HG03354 (cell line): ENCODE results near the gene ADAMTS2.

Experiments
- ATAC-seq: cut with Tn5 transposase; IDR thresholded peaks from one replicate; pipeline ENCODE4 v1.9.1; 2021; ENCODE audit warnings: mild to moderate bottlenecking; ENCODE audit not compliant: unreplicated experiment, poor library complexity, severe bottlenecking

The ADAMTS2 gene

GRCh38 chr5:179301796-179302195, 43.5 kb downstream of the ADAMTS2 start:
- no peak for ATAC-seq

DNA sequence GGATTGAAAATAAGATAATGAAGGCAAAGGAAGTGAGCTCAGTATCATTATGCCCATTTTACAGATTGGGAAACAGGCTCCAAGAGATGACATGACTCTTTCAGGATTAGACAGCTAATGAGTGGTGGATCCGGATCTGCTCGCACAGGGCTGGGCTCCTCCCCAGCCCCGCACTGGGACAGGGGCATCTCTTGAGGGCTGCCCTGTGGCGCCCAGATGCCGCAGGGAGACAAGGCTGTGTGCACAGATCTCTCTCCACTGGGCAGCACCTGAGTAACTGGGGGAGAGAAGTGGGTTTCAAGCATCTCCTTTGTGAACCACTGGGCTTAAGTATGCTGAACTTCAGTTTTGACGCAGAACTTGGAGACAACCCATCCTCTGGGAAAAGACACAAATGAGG, 43.9 kb downstream of the ADAMTS2 start:
- ATAC-seq, result no peak

GRCh38 chr5:179300581-179301180, 44.6 kb downstream of the ADAMTS2 start:
- no peak for ATAC-seq

DNA sequence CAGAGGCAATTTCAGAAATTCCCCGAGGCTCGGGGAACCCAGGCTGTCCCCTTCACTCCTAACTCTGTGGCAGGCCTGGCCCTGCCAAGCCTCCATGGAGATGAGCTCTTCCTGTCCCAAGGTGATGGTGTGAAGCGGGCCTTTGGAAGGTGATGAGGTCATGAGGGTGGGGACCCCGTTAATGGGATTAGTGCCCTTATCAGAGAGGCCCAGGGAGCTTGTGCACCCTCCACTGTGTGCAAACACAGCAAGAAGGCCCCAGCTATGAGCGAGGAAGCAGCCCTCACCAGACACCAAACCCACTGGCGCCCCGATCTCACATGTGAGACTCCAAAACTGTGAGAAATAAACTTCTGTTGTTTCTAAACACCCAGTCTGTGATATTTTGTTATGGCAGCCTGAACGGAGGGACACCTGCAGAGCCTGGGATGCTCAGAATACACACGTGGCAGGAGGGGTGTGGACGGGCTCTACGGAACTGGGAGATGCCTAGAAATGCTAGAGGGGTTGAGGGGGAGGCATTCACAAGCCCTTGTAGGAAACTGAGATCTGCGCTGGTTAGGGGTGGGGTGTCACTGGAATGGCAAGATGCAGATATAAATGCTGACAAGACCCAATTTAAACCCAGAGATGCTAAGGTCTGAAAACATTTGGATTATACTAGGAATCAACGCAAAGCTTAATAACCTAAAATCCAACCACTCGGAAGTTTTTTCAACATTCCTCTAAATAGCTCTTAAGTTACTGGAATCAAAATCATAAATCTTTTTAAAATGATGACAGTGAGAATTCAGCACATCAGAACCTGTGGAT, 46.9 kb downstream of the ADAMTS2 start:
- ATAC-seq, result no peak

DNA sequence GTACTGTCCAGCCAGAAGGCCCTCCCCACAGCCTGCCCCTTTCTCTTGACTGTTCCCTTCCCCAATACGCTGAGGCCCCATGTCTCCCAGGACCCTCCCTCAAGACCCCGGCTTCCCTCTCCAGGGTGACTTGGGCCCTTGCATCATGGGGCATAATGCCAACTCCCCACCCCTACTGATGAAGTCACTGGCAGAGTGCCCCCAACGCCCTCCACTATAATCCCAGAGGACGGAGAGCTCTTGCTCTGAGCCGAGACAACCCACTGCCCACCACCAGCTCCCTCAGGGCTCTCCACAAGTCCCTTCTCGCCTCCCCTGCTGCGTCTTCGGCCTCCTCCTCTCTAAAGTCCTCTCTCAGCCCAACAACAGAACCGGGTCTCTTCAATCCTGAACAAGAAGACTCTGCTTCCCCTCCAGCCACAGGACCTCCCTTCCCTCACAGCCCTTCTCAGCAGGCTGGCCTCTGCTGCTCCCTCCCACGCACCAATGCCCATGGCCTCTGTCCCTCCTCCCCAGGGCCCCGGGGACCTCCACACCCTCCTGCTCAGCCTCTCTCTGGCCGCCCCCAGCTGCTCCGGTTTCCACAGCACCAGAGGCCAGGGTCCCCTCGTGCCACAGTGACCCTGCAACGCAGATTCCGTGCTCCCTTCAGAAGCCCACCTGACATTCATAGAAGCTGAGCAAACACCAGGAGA, 47.6 kb downstream of the ADAMTS2 start:
- no peak for ATAC-seq

GRCh38 chr5:179297026-179297425, 48.2 kb downstream of the ADAMTS2 start:
- no peak for ATAC-seq

- no peak for ATAC-seq
These were observed 49.0 kb downstream of the ADAMTS2 start for GRCh38 chr5:179296150-179296821.

- ATAC-seq, result no peak
These were observed 49.5 kb downstream of the ADAMTS2 start for GRCh38 chr5:179295778-179296149.

DNA sequence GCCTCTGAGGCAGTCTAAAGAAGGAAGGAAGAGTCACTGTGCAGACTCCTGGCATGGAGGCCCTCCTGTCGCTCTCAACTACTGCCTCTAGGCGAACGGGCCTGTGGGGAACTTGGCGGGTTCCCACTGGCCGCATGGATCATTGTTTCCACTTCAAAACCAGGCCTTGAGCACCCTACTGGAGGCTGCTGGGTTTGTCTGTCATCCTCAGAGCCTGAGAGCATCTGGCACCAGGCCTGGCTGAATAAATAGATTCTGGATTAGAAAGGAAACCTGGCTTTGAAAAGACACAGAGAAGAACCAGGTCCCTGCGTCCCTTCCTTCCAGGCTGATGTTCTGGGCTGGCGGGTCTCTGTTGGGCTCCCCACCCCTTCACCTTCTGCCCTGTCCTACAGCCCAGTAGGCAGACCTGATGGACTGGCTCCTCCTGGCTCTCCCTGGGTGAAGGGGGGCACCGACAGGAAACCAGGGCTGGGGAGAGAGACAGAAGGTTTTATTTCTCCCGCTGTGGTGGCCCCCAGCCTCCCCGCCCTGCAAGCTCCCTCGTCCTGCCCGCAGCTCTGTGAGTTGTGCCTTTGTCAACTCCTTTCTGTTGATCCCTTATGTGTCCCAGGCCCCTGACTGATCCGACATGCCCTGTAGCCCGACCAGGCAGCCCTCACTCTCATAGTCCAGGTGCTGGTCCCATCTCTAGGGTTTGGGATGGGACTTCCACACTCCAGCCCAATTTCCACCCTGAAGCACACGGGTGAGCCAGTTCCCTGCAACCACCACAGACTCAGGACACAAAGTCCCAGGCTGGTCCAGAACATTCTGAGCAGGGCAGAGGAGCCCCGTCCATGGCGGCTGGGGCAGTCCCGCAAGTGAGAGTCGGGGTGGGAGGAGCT, 50.1 kb downstream of the ADAMTS2 start:
- ATAC-seq, result no peak

DNA sequence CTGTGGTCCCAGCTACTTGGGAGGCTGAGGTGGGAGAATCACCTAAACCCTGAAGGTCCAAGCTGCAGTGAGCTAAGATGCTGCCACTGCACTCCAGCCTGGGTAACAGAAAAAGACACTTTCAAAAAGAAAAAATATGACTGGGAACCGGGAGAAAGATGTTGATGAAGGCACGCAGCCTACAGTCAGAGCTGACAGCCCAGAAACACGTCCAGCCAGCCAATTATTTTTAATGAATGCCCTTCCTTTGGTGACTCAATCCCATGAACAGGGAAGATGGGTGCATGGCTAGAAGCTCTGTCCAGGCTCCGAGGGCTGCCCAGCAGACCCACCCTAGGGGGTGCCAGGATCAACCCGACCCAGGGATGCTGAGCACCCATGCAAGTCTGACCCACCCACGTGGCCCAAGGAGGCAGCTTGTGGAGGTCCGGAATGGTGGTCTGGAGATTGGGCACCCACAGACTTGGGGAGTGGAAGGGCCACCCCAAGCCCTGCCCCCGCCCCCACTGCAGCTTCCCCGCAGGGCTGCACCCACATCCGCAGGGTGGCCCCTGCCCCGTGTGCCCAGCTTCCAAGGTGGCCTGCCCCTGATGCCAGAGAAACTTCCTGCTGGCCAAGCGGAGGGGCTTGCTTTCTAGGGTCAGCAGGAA, 51.0 kb downstream of the ADAMTS2 start:
- no peak for ATAC-seq

DNA sequence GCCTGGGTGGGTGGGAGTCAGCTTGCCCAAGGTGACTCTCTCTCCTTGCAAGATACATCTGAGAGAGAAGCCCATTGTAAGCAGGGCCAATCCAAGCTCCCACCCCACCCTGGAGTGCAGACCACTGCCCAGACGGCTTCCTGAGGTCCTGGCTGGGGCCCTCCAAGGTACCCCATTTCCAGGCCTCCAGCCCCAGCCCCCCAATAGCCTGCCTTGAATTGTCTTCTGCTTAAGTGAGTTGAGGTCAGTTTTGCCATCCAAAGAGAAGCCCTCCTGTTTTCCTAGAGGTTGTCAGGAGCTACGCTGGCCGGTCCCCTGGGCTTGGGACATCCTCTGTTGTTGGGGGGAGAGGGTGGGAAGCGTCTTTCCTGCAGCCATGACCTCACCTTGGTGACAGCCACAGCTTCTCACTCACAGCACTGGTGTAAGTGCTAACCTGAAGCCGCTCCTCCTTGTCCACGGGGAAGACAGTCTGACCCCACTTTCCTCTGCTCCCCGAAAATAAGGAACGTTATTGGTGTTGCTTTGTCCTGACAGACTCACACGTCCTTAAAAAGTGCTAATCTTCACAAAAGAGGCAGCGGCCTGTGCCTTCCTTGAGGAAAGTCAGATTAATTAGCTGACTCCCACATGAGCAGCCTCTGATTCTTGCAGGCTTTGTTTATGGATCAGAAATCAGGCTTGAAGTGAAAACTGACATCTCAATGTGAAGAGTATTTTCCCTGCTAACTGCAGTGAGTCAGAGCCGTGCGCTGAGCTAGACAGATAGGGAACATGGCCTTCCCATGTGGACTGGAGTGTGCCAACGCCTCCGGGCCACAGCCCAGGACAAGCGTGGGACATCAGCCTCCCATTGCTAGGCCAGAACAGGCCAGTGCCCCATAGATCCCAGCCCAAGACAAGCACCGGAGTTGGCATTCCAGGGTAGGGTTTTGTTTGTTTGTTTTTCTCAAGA, 52.3 kb downstream of the ADAMTS2 start:
- no peak for ATAC-seq

DNA sequence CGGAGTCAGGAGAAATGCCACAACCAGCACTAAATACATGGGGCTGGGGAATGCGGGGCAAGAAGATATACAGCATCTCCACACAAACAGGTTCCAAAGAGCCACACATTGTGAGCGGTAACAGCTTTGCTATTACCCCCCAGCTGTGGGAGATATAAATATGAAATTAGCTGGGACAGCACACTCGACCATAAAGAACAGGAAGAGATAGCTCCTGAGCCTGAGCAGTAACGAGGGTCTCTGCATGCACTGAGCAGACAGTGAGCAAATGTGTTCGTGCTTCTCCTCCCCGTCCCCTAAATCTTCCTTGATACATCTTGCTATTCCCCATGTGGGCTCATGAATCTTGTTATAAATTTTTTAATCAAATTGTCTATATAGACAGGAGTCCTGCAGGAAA, 53.1 kb downstream of the ADAMTS2 start:
- ATAC-seq, result no peak

- ATAC-seq, result no peak
These were observed 54.4 kb downstream of the ADAMTS2 start for GRCh38 chr5:179290681-179291540.

- no peak for ATAC-seq
These were observed 55.4 kb downstream of the ADAMTS2 start for GRCh38 chr5:179289756-179290385.

DNA sequence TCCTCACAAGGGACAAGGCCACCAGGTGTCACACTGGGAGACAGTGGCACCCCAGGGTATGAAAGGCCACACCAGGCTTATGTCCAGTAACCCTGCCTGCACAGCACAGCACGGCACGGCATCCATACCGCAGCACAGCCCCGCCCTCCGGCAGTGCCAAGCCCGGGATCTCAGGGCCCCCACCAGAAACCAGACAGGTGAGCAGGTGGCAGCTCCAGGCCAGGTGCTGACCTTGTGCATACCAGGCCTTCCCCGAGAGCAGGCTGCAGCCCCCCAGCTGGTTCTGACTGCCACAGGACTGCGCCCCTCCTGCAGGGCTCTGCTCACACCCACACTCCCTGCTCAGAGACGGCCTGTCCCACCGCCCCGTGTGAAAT, 56.5 kb downstream of the ADAMTS2 start:
- ATAC-seq, result no peak

GRCh38 chr5:179288101-179288808, 57.0 kb downstream of the ADAMTS2 start:
- ATAC-seq, result no peak
